SH-SY5Y (cell line): Measurements from ENCODE around the gene DPP6.

Experiments used
- GATA2 ChIP-seq: IDR thresholded peaks from 2 replicates; pipeline ENCODE4 v1.6.1; 2011; ENCODE audit warnings: mild to moderate bottlenecking, low read depth, low read length
- GATA3 ChIP-seq: IDR thresholded peaks from 2 replicates; pipeline ENCODE4 v1.6.1; 2011; ENCODE audit warnings: low read depth, mild to moderate bottlenecking, low read length, moderate library complexity

GRCh38 chr7:154910125-154910524 lies 857.9 kb downstream of the DPP6 start:
- TF ChIP-seq GATA3 (no peak), GATA2 (no peak)
